Mucosa of descending colon (tissue), 3 donors: ENCODE results near the gene GNAQ. TPM values are rescaled to one million over a fixed set of nuclear protein-coding genes. Genes with fewer than 3 reads are reported as not detected.
"Not testable (repeated sequence)": the region's sequence is repeated elsewhere in the genome, so short reads cannot be mapped to it uniquely, and the experiment has no call there.

Experiments
- ATAC-seq: fragments of 200-7000 bp; cut with Tn5 transposase; one replicate; pipeline ENCODE4 v1.9.1; 2020; ENCODE audit warnings: mild to moderate bottlenecking, moderate library complexity
- DNase-seq, 3 donors: peaks; one replicate each; pipeline ENCODE4 v3.0.0-alpha.2; 2020
- H3K36me3 ChIP-seq: fragments of 200-600 bp; one replicate; pipeline ENCODE4 v1.8.0; 2021; ENCODE audit warnings: low read depth, mild to moderate bottlenecking
- H3K4me1 ChIP-seq: fragments of 200-600 bp; one replicate; pipeline ENCODE4 v1.8.0; 2021; ENCODE audit warnings: low read depth, mild to moderate bottlenecking
- H3K4me3 ChIP-seq: fragments of 200-600 bp; one replicate; pipeline ENCODE4 v1.8.0; 2021; ENCODE audit warnings: mild to moderate bottlenecking
- H3K9me3 ChIP-seq: fragments of 200-600 bp; one replicate; pipeline ENCODE4 v1.8.0; 2021; ENCODE audit warnings: mild to moderate bottlenecking
- intact Hi-C, 2 donors: fragments of 100-400 bp; cut with DNase I in 1 of 2; cut with micrococcal nuclease in 1 of 2; formaldehyde crosslinking; loops; one replicate each; pipeline versions ENCODE4 v1.11.0 to v1.11.1; 2022; cut with DNase I, micrococcal nuclease
- total RNA-seq, 3 donors: library from RNA; stranded (reverse); fragmentation: NEBNext Ultra II Directional in 2 of 3; extraction: Animal tissue kit (Norgen Biotek cat#: 25700) in 2 of 3; gene quantifications; one replicate each; pipeline versions ENCODE4 v1.2.1 to v1.2.4, GENCODE V29; 2021 to 2023
- TF ChIP-seq, protein P1 (sequence below): fragments of 200-600 bp; IDR thresholded peaks from one replicate; pipeline ENCODE4 v1.8.0; 2022; ENCODE audit warnings: antibody characterized with exemption, mild to moderate bottlenecking
- donor health status: DM: no; HTN: no; CAD: no; lungs with moderate emphysema.
- donor health status: DM: no; HTN: no; CAD: no.
- donor health status: DM: no; HTN: yes; CAD: no.

Gene GNAQ
- total RNA-seq, 3 donors from 2014 or later: 95.9 to 115 (median 104) TPM

DNA sequence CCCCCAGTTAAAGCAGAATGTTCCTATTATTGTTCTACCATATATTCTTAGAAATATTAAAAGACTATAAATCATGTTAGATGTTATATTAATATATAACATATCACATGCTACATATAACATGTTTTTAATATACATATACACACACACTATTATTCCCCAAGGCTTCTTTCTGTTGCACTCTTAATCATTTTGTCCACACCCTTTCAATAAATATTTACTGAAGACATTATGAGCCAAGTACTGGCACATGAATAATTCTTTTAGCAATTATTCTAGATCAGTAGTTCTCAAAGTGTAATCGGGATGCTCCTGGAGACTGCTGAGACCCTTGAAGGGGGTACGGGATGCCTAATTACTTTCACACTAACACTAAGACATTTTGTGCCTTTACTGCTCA, 143.9 kb downstream of the GNAQ start:
- DNase-seq: no peak
- Histone ChIP-seq H3K36me3 (no peaks in the 10 kb centered on the region), H3K4me3 (no peak overlapping the region), H3K9me3 (no peaks in the 10 kb centered on the region), H3K4me1 (peaks cover 5% of the 10 kb centered on the region)
- TF ChIP-seq, protein P1, sequence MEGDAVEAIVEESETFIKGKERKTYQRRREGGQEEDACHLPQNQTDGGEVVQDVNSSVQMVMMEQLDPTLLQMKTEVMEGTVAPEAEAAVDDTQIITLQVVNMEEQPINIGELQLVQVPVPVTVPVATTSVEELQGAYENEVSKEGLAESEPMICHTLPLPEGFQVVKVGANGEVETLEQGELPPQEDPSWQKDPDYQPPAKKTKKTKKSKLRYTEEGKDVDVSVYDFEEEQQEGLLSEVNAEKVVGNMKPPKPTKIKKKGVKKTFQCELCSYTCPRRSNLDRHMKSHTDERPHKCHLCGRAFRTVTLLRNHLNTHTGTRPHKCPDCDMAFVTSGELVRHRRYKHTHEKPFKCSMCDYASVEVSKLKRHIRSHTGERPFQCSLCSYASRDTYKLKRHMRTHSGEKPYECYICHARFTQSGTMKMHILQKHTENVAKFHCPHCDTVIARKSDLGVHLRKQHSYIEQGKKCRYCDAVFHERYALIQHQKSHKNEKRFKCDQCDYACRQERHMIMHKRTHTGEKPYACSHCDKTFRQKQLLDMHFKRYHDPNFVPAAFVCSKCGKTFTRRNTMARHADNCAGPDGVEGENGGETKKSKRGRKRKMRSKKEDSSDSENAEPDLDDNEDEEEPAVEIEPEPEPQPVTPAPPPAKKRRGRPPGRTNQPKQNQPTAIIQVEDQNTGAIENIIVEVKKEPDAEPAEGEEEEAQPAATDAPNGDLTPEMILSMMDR: no peak
- no peak for ATAC-seq
- intact Hi-C loops: loop anchor here in 1 of 2 donors (10.0 kb wide), 1 partner anchor 53 kb away; no protein-coding TSS in a partner anchor

DNA sequence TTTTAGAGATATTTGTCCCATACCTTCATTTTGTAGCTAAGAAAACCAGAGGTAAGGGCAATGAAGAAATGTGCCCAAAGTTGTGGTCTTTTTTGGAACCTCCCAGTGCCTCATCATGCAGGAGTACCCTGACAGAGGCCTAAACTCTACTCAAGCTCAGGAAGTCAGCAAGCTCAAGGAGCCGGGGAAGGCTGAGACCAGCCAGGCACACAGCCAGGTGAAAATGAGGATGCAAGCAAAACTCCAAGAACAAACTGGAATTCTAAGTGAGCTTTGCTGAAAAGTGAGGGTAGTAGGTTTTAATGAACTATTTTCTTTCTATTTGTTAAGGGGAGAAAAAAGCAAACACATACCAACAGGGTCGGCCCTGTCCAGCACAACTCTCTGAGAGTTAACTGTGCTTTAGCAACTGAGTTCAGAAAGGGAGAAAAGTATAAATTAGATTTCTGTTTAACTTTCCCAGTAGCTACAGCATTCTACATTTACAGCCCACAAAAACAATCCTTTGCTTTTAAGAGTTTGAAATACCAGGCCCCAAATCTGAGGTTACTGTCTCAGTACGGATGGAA, 146.4 kb downstream of the GNAQ start:
- Histone ChIP-seq H3K4me1 (peaks cover 23% of the 10 kb centered on the region), H3K36me3 (no peaks in the 10 kb centered on the region), H3K9me3 (no peaks in the 10 kb centered on the region), H3K4me3 (no peak overlapping the region)
- TF ChIP-seq, protein P1: no peak
- intact Hi-C loops: loop anchor here in 1 of 2 donors (10.0 kb wide), 1 partner anchor 50 kb away; no protein-coding TSS in a partner anchor
- ATAC-seq (no peak), DNase-seq (no peak)

DNA sequence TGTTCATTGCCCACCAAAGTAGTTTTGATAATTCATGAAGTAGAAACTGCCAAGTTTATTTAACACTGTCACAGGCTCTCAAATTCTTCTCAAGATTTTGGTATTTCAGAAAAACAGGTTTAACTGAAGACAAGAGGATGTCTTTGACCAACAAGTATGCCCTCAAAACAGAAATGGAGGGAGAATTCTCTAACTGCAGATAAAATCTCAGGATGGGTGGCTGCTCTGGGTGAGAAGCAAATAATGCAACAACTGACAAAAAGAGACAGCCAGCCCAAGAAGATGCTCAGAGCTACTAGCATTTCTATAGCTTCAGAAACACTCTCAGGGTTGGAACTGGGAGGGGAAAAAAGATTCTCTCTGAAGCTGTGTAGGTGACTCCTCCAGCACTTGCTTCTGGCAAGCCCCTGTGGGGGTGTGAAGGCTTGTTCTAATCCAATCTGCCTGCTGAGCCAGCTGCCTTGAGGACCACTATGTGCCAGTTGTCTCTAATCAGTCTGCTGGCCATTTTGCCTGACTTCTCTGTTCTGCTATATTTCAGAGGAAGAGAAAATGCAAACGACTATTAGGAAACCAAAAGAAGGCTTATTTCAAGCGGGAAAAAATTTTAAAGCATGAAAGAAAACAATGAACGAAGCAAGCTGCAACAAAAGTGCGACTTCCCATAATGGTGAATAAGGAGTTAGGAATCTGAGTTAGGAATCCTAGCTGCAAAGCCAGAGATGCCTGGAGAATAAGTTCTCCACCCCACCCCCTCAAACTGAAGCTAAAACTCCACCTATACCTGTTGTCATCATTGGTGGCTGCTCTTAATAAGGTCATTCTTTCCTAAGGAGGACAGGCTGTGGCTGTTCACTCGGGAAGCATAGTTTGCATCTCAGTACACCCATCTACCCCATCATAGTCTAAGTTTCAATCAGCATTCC, 147.5 kb downstream of the GNAQ start:
- DNase-seq: no peak

DNA sequence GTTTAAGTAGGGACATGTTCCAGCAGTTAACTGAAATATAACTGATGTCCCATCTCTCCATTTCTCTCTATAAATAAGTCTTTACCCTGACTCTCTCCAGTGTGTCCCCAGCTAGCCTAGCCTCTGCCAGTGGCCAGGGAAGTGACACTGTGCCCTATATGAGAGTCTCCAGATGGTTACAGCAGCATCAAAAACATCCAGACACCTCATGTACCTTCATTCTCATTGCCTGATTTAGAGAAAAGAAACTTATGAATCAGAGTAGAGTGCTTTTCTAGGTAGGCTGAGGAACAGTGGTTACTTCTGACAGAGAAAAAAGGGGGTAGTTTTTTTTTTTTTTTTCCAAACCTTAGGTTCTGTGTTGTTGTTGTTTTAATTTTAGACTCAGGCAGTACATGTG, 148.5 kb downstream of the GNAQ start:
- Histone ChIP-seq H3K9me3 (no peaks in the 10 kb centered on the region), H3K36me3 (no peaks in the 10 kb centered on the region), H3K4me1 (peaks cover 23% of the 10 kb centered on the region), H3K4me3 (no peak overlapping the region)
- TF ChIP-seq, protein P1: no peak
- no peak for ATAC-seq
- DNase-seq: no peak
- intact Hi-C loops: loop anchor here in 1 of 2 donors (10.0 kb wide), 1 partner anchor 48 kb away; no protein-coding TSS in a partner anchor

More for the DNA sequence above, 147.5 kb downstream of the GNAQ start:
- no peak for ATAC-seq
- no peaks in the 10 kb centered on the region for H3K36me3 ChIP-seq
- no peak overlapping the region for H3K4me3 ChIP-seq
- peaks cover 23% of the 10 kb centered on the region for H3K4me1 ChIP-seq
- intact Hi-C loops: loop anchor here in 1 of 2 donors (10.0 kb wide), 1 partner anchor 49 kb away; no protein-coding TSS in a partner anchor
- no peaks in the 10 kb centered on the region for H3K9me3 ChIP-seq
- TF ChIP-seq, protein P1: no peak

DNA sequence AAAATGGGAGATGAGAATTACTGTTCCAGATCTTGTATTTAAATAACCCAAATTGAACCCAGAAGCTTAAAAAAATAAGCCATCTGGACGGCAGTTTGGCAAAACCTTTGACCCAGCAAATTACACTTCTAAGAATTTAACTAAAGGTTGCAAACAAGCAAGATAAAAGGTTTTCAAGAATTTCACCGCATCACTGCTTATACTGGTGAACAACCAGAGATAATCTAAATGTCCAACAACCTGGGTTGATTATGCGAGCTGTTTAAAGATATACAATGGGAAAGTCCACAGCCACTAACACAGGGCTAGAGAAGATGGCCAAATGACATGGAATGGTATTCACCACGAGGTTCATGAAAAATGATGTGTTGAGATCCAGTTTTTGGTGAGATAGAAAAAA, 149.3 kb downstream of the GNAQ start:
- no peaks in the 10 kb centered on the region for H3K9me3 ChIP-seq
- no peaks in the 10 kb centered on the region for H3K36me3 ChIP-seq
- no peak overlapping the region for H3K4me3 ChIP-seq
- intact Hi-C loops: loop anchor here in 1 of 2 donors (10.0 kb wide), 1 partner anchor 47 kb away; no protein-coding TSS in a partner anchor
- no peak for ATAC-seq
- H3K4me1 ChIP-seq: peaks cover 18% of the 10 kb centered on the region
- TF ChIP-seq, protein P1: no peak
- no peak for DNase-seq

DNA sequence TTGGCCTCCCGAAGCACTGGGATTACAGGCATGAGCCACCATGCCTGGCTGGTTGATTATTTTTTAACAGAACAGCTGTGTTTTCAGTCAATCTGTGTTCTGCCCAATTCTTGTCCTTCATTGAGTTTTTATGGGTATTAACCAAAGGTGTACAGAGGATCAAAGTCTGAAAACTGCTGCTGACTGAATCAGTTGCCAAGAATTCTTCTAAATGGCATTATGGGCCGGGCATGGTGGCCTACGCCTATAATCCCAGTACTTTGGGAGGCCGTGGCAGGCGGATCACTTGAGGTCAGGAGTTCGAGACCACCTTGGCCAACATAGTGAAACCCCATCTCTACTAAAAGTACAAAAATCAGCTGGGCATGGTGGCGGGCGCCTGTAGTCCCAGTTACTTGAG, 150.0 kb downstream of the GNAQ start:
- not testable (repeated sequence) for H3K36me3 ChIP-seq, H3K9me3 ChIP-seq, H3K4me3 ChIP-seq
- intact Hi-C loops: loop anchor here in 1 of 2 donors (10.0 kb wide), 1 partner anchor 47 kb away; no protein-coding TSS in a partner anchor
- ATAC-seq (peak; percentile 90), DNase-seq (peak; percentile 64 to 73 (median 66))
- peaks cover 19% of the 10 kb centered on the region for H3K4me1 ChIP-seq
